Naive thymus-derived CD4-positive, alpha-beta T cell (primary cell): ENCODE measurements around the gene S100P. TPM values are rescaled to one million over a fixed set of nuclear protein-coding genes. Genes with fewer than 3 reads are reported as not detected.

Experiments used
- ATAC-seq: fragments of 150-1000 bp; cut with Tn5 transposase; 2 replicates; pipeline ENCODE4 v1.10.0; 2021; ENCODE audit warnings: mild to moderate bottlenecking, moderate library complexity
- CTCF ChIA-PET: fragments of 350-600 bp; sonication (Branson Sonifier 250); formaldehyde crosslinking; loops from one replicate; lab custom pipeline; 2021; ENCODE audit warnings: antibody characterized with exemption; lab: Charles Lee
- POLR2A ChIA-PET: fragments of 350-600 bp; sonication (Branson Sonifier 250); formaldehyde crosslinking; loops from one replicate; lab custom pipeline; 2021; ENCODE audit warnings: antibody characterized with exemption, inconsistent platforms; lab: Charles Lee
- DNase-seq, 9 donors: peaks; one replicate each; pipeline versions ENCODE4 v3.0.0 to v3.0.0-alpha.2; 2020 to 2022; ENCODE audit warnings: mixed read lengths in 1 of 9
- H3K27ac ChIP-seq: one replicate; pipeline ENCODE4 v1.7.0; 2013; ENCODE audit warnings: mild to moderate bottlenecking, low read depth, low read length, moderate library complexity
- H3K27me3 ChIP-seq, 2 donors: one replicate each; pipeline ENCODE4 v1.7.0; 2013; ENCODE audit warnings: low read length in 2 of 2, mild to moderate bottlenecking in 2 of 2, moderate library complexity in 2 of 2; ENCODE audit not compliant: control insufficient read depth in 2 of 2, insufficient read depth in 2 of 2
- H3K36me3 ChIP-seq, 3 experiments: 1 replicate in 2 of 3; 2 replicates in 1 of 3; pipeline ENCODE4 v1.7.0; 2013; ENCODE audit warnings: low read length in 3 of 3, mild to moderate bottlenecking in 3 of 3, moderate library complexity in 1 of 3; ENCODE audit not compliant: insufficient read depth in 3 of 3, control insufficient read depth in 2 of 3
- H3K4me1 ChIP-seq, 2 donors: one replicate each; pipeline ENCODE4 v1.7.0; 2013; ENCODE audit warnings: low read length in 2 of 2, mild to moderate bottlenecking in 2 of 2, moderate library complexity in 1 of 2; ENCODE audit not compliant: control insufficient read depth in 2 of 2, insufficient read depth in 2 of 2
- H3K4me3 ChIP-seq: 2 replicates; pipeline ENCODE4 v1.7.0; 2013; ENCODE audit warnings: mild to moderate bottlenecking, low read length
- H3K9me3 ChIP-seq, 3 experiments: 1 replicate in 2 of 3; 2 replicates in 1 of 3; pipeline ENCODE4 v1.7.0; 2013; ENCODE audit warnings: low read length in 3 of 3; ENCODE audit not compliant: control insufficient read depth in 2 of 3
- H3K27ac Mint-ChIP-seq, 9 donors: one replicate each; pipeline ENCODE4 v1.8.0; 2020 to 2022; ENCODE audit warnings: mixed read lengths in 9 of 9, mild to moderate bottlenecking in 8 of 9, moderate library complexity in 5 of 9, inconsistent platforms in 2 of 9
- H3K27me3 Mint-ChIP-seq, 5 donors: one replicate each; pipeline ENCODE4 v1.8.0; 2021 to 2022; ENCODE audit warnings: mixed read lengths in 5 of 5, mild to moderate bottlenecking in 1 of 5
- H3K36me3 Mint-ChIP-seq, 5 donors: one replicate each; pipeline ENCODE4 v1.8.0; 2020 to 2022; ENCODE audit warnings: mixed read lengths in 5 of 5, mild to moderate bottlenecking in 3 of 5, inconsistent platforms in 1 of 5
- H3K4me1 Mint-ChIP-seq, 7 donors: one replicate each; pipeline ENCODE4 v1.8.0; 2020 to 2022; ENCODE audit warnings: mixed read lengths in 7 of 7, mild to moderate bottlenecking in 3 of 7, inconsistent platforms in 1 of 7
- H3K4me3 Mint-ChIP-seq, 10 donors: one replicate each; pipeline ENCODE4 v1.8.0; 2020 to 2022; ENCODE audit warnings: mild to moderate bottlenecking in 10 of 10, mixed read lengths in 10 of 10, moderate library complexity in 6 of 10, inconsistent platforms in 2 of 10
- H3K9me3 Mint-ChIP-seq, 11 donors: one replicate each; pipeline ENCODE4 v1.8.0; 2020 to 2022; ENCODE audit warnings: mixed read lengths in 11 of 11, mild to moderate bottlenecking in 4 of 11, inconsistent platforms in 1 of 11, moderate library complexity in 1 of 11
- intact Hi-C, 2 donors: fragments of 100-400 bp; cut with micrococcal nuclease; formaldehyde crosslinking; loops; one replicate each; pipeline ENCODE4 v1.15.1; 2023
- polyA plus RNA-seq, 2 donors: library from polyadenylated mRNA; unstranded; fragments of 300-500 nt; fragmentation: Illumina TruSeq; gene quantifications; one replicate each; pipeline ENCODE4 v1.2.3, GENCODE V29; 2021
- total RNA-seq, 6 experiments: library from RNA in 5 of 6; stranded (reverse) in 5 of 6; gene quantifications; 1 replicate in 5 of 6; 2 replicates in 1 of 6; pipeline ENCODE4 v1.2.3 and lab custom pipeline; 2021 to 2026

The S100P gene
- total and polyA plus RNA-seq, 7 experiments from 2014 or later = 0.65 to 15.7 (median 8.0) TPM; not detected in 3

- CTCF ChIA-PET = no interaction called here
- POLR2A ChIA-PET = interaction anchor here (0.6 kb wide), 1 partner anchor 161 kb away, joined by 5 read pairs; no protein-coding TSS in a partner anchor
- intact Hi-C loops = no loop called here
- Mint-ChIP-seq H3K36me3 (no peaks in the 10 kb centered on the region), H3K4me3 (no peak overlapping the region), H3K9me3 (peaks cover 0 to 10% (median 2%) of the 10 kb centered on the region in 11 donors), H3K27me3 (peaks cover 0 to 11% (median 0%) of the 10 kb centered on the region in 5 donors), H3K4me1 (peaks cover 0 to 6% (median 0%) of the 10 kb centered on the region in 7 donors), H3K27ac (peak overlapping the region in 1 of 9 donors; percentile 22)
- Histone ChIP-seq H3K9me3 (no peaks in the 10 kb centered on the region), H3K36me3 (no peaks in the 10 kb centered on the region), H3K27me3 (no peaks in the 10 kb centered on the region), H3K4me3 (no peak overlapping the region), H3K4me1 (no peaks in the 10 kb centered on the region), H3K27ac (no peak overlapping the region)
- DNase-seq (no peak), ATAC-seq (no peak)
Observed at GRCh38 chr4:6742507-6742906, 48.8 kb downstream of the S100P start.

- no peak overlapping the region for H3K27ac ChIP-seq
- no peaks in the 10 kb centered on the region for H3K4me1 ChIP-seq
- H3K36me3 Mint-ChIP-seq = no peaks in the 10 kb centered on the region
- DNase-seq = no peak
- H3K27ac Mint-ChIP-seq = no peak overlapping the region
- H3K27me3 ChIP-seq = no peaks in the 10 kb centered on the region
- H3K4me3 Mint-ChIP-seq = no peak overlapping the region
- CTCF ChIA-PET = interaction anchor here (0.7 kb wide), 1 partner anchor 132 kb away, joined by 3 read pairs; no protein-coding TSS in a partner anchor
- H3K27me3 Mint-ChIP-seq = peaks cover 0 to 8% (median 0%) of the 10 kb centered on the region in 5 donors
- H3K9me3 Mint-ChIP-seq = peaks cover 0 to 10% (median 2%) of the 10 kb centered on the region in 11 donors
- no peaks in the 10 kb centered on the region for H3K9me3 ChIP-seq
- POLR2A ChIA-PET = interaction anchor here (0.6 kb wide), 1 partner anchor 160 kb away, joined by 5 read pairs; no protein-coding TSS in a partner anchor
- intact Hi-C loops = loop anchor here in 1 of 2 donors (1.0 kb wide), 1 partner anchor 130 kb away; no protein-coding TSS in a partner anchor
- no peak for ATAC-seq
- no peaks in the 10 kb centered on the region for H3K36me3 ChIP-seq
- no peak overlapping the region for H3K4me3 ChIP-seq
- H3K4me1 Mint-ChIP-seq = peaks cover 0 to 6% (median 0%) of the 10 kb centered on the region in 7 donors
Observed at GRCh38 chr4:6742989-6743388, 49.3 kb downstream of the S100P start.

Other genes with a start within 250 kb of the S100P start
- not detected for gene PPP2R2C, start 221.3 kb upstream of the S100P start, total RNA-seq
- not detected for gene PPP2R2C, start 221.3 kb upstream of the S100P start, polyA plus RNA-seq
- gene MAN2B2, start 118.7 kb upstream of the S100P start, total RNA-seq = 10 to 100 TPM; 28.7 to 56.2 (median 39.4) TPM
- gene MAN2B2, start 118.7 kb upstream of the S100P start, polyA plus RNA-seq = 10 to 100 TPM; 10.5 to 31.4 TPM
- 100 to 1,000 TPM; 120 to 187 (median 139) TPM for gene MRFAP1, start 53.2 kb upstream of the S100P start, total RNA-seq
- 100 to 1,000 TPM; 180 to 199 TPM for gene MRFAP1, start 53.2 kb upstream of the S100P start, polyA plus RNA-seq
- gene MRFAP1L1, start 16.0 kb downstream of the S100P start, total RNA-seq = 100 to 1,000 TPM in 2 of 5 experiments, 10 to 100 TPM in 3; 24.8 to 124 (median 73.6) TPM
- 100 to 1,000 TPM; 116 to 160 TPM for gene MRFAP1L1, start 16.0 kb downstream of the S100P start, polyA plus RNA-seq
- 10 to 100 TPM; 18.7 to 45.9 (median 25.0) TPM for gene BLOC1S4, start 22.3 kb downstream of the S100P start, total RNA-seq
- 10 to 100 TPM; 69.6 to 80.3 TPM for gene BLOC1S4, start 22.3 kb downstream of the S100P start, polyA plus RNA-seq
- 10 to 100 TPM; 15.7 to 24.2 (median 19.8) TPM for gene KIAA0232, start 88.8 kb downstream of the S100P start, total RNA-seq
- 10 to 100 TPM; 12.0 to 13.3 TPM for gene KIAA0232, start 88.8 kb downstream of the S100P start, polyA plus RNA-seq
- gene TBC1D14, start 215.9 kb downstream of the S100P start, total RNA-seq = 10 to 100 TPM; 42.9 to 72.2 (median 58.3) TPM
- 10 to 100 TPM; 34.4 to 53.5 TPM for gene TBC1D14, start 215.9 kb downstream of the S100P start, polyA plus RNA-seq